Measurements from ENCODE around the gene SETD5.

SETD5 gene

DNA sequence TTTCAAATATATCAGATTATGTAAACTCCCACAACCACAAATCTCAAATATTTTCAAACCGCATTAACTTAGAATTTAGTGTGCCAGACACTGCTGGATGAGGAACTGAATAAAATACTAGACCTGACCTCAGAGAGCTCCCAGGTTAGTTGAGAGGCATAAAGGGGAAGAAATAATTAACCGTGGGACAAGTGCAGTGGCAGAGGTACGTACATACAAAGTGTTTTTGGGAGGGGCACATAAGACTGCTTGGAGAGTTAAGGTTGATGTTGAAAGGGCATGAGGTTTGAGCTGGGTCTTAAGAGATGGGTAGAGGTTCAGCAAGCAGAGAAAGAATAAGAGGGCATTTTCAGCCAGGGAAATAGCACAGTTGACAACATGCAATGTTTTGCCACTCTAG is 17.4 kb upstream of the SETD5 start:
- no peak for DNase-seq (ENCODE audit: low spot score)
- in situ Hi-C loops (cut with MboI; ENCODE audit: low pct_unique_long_range_greater_than_20kb, low sequenced_read_pairs, unreplicated experiment) = no loop called here
- TF ChIP-seq, protein P1, sequence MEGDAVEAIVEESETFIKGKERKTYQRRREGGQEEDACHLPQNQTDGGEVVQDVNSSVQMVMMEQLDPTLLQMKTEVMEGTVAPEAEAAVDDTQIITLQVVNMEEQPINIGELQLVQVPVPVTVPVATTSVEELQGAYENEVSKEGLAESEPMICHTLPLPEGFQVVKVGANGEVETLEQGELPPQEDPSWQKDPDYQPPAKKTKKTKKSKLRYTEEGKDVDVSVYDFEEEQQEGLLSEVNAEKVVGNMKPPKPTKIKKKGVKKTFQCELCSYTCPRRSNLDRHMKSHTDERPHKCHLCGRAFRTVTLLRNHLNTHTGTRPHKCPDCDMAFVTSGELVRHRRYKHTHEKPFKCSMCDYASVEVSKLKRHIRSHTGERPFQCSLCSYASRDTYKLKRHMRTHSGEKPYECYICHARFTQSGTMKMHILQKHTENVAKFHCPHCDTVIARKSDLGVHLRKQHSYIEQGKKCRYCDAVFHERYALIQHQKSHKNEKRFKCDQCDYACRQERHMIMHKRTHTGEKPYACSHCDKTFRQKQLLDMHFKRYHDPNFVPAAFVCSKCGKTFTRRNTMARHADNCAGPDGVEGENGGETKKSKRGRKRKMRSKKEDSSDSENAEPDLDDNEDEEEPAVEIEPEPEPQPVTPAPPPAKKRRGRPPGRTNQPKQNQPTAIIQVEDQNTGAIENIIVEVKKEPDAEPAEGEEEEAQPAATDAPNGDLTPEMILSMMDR (IDR thresholded peaks at IDR 0.05; ENCODE audit: extremely low read depth, insufficient read depth, missing control alignments) = no peak

DNA sequence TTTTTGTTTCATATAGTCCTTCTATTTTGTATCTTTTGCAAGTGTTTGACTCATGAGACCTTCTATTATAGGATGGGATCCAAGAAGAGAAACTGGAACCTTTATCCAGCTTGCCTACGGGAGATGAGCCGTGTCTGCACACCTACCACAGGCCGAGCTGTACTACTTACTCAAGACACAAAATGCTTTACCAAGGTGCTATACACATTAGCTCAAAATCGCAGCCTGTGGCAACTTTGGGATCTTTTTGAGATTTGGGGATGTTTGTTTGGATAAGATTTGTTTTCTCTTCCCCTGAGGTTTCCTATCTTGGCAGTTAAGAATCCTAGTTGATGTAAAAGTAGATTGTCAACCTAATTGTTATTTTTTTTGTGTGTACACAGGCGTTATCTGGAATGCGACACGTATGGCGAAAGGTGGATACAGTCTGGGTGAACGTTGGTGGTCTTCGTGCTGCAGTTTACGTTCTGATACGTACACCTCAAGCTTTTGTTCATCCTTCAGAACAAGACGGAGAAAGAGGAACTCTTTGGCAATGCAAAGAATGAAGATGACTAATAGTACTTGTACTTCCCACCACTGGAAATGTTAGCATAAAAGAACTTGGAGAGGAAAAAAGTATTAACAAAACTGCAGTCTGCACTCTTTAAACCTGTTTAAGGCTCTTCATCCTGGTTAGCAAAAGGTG is 13.1 kb upstream of the SETD5 start:
- TF ChIP-seq, protein P1 (IDR thresholded peaks at IDR 0.05; ENCODE audit: extremely low read depth, insufficient read depth, missing control alignments) = no peak
- in situ Hi-C loops (cut with MboI; ENCODE audit: low pct_unique_long_range_greater_than_20kb, low sequenced_read_pairs, unreplicated experiment) = no loop called here
- no peak for DNase-seq (ENCODE audit: low spot score)

DNA sequence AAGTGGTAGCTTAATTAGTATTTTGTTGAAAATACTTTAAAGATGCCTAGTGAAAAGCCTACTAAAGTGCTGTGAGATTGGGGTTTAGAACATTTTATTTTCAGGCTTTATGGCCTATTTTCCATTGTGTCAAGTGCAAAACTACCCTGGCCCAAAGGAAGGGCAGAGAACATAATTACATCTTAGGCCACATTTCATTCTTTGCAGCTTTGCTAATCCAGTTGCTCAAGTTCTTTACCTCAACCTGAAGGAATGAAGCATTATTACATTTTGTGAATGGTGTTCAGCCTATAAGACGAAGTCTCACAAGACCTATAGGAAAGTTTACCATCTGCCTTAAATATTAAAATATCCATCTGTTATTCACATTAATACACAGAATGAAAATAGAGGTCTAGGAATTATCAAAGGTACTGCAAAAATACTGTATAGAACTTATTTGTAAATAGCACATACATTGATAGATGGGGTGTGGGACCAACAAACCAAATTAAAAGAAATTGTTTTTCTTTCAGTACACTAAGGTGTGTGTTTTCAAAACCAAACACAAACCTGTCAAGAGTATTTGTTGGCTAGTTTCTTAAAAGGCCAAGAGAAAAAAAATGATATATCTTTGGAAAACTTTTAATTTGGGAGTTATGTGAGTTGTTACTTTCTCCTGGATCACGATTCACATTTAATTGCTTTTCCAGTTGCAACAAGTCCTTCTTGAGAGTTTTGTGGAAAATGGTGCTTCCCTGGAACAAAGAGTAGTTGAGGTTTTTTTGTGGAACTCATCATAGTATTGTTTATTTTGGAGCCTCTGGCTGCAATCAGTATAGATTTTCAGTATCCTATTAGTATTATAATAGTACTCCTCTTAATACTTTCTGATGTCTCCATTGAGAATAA is 12.0 kb upstream of the SETD5 start:
- DNase-seq (ENCODE audit: low spot score) = no peak
- TF ChIP-seq, protein P1 (IDR thresholded peaks at IDR 0.05; ENCODE audit: extremely low read depth, insufficient read depth, missing control alignments) = no peak
- in situ Hi-C loops (cut with MboI; ENCODE audit: low pct_unique_long_range_greater_than_20kb, low sequenced_read_pairs, unreplicated experiment) = no loop called here

DNA sequence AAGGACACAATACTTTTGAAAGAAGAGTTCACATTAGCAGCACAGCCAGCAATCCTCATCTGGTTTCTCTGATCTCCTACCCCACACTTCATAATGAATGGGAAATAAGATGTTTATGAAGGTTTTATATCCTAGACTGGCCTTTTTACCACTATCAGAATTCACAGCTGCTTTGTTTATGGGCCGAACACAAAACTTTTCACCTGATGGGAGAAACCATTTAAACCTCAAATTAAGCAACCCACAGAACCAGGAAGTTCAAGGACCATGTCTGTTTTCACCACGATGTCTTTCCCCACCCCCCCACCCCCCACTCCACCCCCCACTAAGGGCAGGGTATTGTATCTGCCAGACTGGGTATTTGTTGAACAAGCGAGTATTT is 11.3 kb upstream of the SETD5 start:
- TF ChIP-seq, protein P1 (IDR thresholded peaks at IDR 0.05; ENCODE audit: extremely low read depth, insufficient read depth, missing control alignments) = no peak
- in situ Hi-C loops (cut with MboI; ENCODE audit: low pct_unique_long_range_greater_than_20kb, low sequenced_read_pairs, unreplicated experiment) = no loop called here
- DNase-seq (ENCODE audit: low spot score) = no peak

DNA sequence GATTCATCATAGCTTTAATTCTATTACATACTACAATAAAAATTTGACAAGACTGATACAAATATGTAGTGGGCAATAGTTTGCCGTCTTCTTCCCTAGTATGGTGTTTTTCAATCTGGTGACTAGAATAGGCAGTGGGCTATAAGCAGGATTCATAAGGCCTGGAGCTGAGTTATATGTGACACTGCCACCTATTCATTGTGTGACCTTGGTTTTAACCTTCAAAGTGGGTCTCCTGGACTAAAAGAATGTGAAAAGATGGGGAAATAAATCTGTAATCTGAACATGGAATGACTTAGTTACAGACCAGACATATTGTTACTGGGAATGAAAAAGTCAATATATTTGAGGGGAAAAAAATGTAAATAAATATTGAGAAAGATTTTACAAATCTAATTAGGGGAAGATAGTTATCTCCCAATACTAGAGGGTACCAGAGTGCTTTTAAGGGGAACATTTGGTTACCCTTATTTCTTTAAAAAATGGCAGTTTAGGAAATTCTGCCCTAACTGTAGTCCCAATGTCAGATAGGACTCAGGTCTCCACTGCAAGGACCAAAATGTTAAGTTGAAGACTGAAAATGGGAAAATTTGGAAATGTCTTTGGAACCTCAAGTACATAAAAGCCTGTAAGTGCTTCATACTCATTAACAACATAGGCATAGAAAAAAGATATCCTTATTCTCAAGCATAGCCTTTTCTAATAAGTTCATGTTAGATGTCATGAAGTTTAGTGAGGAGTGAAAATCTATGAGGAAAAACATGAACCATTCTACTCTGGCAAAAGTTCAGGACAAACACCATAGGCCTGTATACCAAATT is 10.7 kb upstream of the SETD5 start:
- no peak for DNase-seq (ENCODE audit: low spot score)
- in situ Hi-C loops (cut with MboI; ENCODE audit: low pct_unique_long_range_greater_than_20kb, low sequenced_read_pairs, unreplicated experiment) = no loop called here

DNA sequence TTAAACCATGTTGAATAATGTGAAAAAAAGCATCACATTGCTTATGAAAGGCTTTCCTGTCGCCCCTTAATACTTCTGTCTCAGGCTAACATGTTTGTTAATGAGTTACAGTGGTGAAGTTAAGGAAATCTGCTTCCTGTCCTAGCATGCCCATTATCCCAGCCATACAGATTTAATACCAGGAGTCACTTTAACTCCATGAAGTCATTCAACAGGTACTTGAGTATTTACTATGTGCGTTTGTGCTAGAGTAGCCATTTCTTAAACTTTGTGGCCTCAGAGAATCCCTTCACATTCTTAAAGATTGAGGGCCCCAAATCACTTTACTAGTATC is 10.1 kb upstream of the SETD5 start:
- in situ Hi-C loops (cut with MboI; ENCODE audit: low pct_unique_long_range_greater_than_20kb, low sequenced_read_pairs, unreplicated experiment) = no loop called here
- TF ChIP-seq, protein P1 (IDR thresholded peaks at IDR 0.05; ENCODE audit: extremely low read depth, insufficient read depth, missing control alignments) = no peak

More for the DNA sequence above, 10.7 kb upstream of the SETD5 start:
- TF ChIP-seq, protein P1 (IDR thresholded peaks at IDR 0.05; ENCODE audit: extremely low read depth, insufficient read depth, missing control alignments) = no peak

More for the DNA sequence above, 10.1 kb upstream of the SETD5 start:
- DNase-seq (ENCODE audit: low spot score) = no peak

All from GM13977 (cell line).